ENCODE results near the gene EPHA3.

The EPHA3 gene

DNA sequence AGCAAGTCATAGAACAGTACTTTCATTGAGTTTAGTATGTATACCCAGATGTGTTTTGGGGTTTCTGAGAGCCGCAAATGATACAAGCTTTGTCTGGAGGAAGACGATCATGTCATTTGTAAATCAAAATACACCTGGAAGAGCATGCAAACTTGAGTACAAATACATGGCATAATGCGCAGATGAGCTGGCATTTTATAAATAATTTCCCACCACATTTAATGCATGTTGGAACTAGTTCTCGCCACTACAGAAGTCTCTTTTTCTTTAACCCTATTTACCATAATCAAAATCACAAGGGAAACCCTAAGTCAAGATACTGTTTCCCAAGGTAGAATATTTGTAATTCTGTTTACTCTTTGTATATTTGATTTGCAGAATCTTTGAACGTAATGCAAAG, 318.6 kb downstream of the EPHA3 start:
- no peak for DNase-seq (ENCODE audit: low read depth, low spot score)
- H3K4me3 ChIP-seq (ENCODE audit: low read depth, low read length), result no peak overlapping the region
- TF ChIP-seq, protein P1, sequence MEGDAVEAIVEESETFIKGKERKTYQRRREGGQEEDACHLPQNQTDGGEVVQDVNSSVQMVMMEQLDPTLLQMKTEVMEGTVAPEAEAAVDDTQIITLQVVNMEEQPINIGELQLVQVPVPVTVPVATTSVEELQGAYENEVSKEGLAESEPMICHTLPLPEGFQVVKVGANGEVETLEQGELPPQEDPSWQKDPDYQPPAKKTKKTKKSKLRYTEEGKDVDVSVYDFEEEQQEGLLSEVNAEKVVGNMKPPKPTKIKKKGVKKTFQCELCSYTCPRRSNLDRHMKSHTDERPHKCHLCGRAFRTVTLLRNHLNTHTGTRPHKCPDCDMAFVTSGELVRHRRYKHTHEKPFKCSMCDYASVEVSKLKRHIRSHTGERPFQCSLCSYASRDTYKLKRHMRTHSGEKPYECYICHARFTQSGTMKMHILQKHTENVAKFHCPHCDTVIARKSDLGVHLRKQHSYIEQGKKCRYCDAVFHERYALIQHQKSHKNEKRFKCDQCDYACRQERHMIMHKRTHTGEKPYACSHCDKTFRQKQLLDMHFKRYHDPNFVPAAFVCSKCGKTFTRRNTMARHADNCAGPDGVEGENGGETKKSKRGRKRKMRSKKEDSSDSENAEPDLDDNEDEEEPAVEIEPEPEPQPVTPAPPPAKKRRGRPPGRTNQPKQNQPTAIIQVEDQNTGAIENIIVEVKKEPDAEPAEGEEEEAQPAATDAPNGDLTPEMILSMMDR (IDR thresholded peaks at IDR 0.05; ENCODE audit: insufficient read depth, low read length, missing control alignments), result no peak
- ChIA-PET CTCF (interaction anchor here (0.9 kb wide), 1 partner anchor 11 kb away, joined by 3 read pairs; no protein-coding TSS in a partner anchor), POLR2A (no interaction called here)

DNA sequence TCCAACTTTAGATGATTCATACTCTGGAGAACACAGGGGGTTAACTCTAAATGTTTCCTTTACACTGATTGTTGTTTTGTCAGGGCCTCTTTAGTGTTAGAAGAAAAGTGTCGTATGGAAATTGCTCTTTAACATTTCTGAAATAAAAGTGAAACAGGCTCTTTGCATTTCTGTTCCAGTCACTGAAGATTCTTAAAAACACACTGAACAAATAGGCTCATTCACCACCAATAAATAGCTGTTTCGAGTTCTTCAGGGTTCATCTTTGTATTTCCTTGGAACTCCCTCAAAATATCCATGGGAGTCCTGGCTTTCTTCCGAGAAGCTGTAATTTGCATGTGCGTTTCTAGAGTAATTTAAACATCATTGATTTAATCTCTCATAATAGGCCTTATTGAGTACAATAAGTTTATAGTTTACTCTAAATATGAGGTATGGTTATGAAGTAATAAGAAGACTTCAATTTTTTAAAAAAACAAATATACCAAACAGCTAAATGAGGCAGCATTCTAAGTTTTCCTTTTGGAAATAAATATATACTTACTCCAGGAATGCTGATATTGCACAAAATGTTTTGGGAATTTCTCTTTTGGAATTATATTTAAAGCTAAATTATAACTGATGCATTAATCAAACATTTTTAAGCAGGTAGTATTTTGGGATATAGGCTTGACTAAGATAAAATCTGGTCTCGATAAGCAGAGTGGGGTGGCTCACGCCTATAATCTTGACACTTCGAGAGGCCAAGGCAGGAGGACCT, 327.4 kb downstream of the EPHA3 start:
- POLR2A ChIA-PET, result no interaction called here
- TF ChIP-seq, protein P1 (IDR thresholded peaks at IDR 0.05; ENCODE audit: insufficient read depth, low read length, missing control alignments), result no peak
- DNase-seq (ENCODE audit: low read depth, low spot score), result no peak
- CTCF ChIA-PET, result no interaction called here
- H3K4me3 ChIP-seq (ENCODE audit: low read depth, low read length), result no peak overlapping the region

DNA sequence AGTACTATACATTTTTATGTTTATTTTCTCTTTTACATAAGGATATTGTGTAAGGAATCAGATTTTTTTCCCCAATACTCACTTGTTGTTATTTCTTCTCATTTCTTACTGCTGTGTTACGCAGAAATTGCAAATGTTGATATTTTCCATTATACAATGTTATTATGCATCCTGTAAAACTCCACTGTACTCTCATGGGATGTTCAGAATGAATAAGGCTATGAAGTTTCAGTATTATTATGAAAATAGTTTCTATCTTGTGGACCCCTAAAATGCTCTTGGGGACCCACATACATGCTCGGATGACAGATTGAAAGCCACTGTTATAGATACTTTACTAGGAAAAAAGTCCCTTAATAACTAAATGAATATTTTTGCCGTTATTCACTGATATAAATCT, 329.4 kb downstream of the EPHA3 start:
- POLR2A ChIA-PET, result no interaction called here
- no peak overlapping the region for H3K4me3 ChIP-seq (ENCODE audit: low read depth, low read length)
- DNase-seq (ENCODE audit: low read depth, low spot score), result no peak
- CTCF ChIA-PET, result interaction anchor here (0.8 kb wide), 1 partner anchor 11 kb away, joined by 3 read pairs; no protein-coding TSS in a partner anchor
- TF ChIP-seq, protein P1 (IDR thresholded peaks at IDR 0.05; ENCODE audit: insufficient read depth, low read length, missing control alignments), result no peak

DNA sequence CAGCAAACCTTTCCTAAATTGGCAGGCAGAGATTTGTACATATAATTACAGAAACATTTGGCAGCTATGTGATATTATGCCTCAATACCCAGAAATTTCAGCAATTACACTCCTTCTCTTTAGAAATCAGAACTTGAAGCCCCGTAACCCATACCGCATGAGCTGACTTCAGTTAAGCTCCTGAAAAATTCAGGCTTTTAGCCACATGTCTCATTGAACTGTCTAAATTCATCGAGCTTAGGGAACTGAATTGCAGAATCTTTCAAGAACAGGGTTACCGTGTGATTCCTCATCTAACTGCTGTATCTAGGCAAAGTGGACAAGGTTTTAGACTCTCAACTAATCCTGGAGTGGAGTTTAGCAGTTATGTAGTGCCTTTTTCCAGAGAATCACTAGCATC, 333.0 kb downstream of the EPHA3 start:
- no peak for DNase-seq (ENCODE audit: low read depth, low spot score)
- TF ChIP-seq, protein P1 (IDR thresholded peaks at IDR 0.05; ENCODE audit: insufficient read depth, low read length, missing control alignments), result no peak
- POLR2A ChIA-PET, result no interaction called here
- H3K4me3 ChIP-seq (ENCODE audit: low read depth, low read length), result no peak overlapping the region
- CTCF ChIA-PET, result no interaction called here

DNA sequence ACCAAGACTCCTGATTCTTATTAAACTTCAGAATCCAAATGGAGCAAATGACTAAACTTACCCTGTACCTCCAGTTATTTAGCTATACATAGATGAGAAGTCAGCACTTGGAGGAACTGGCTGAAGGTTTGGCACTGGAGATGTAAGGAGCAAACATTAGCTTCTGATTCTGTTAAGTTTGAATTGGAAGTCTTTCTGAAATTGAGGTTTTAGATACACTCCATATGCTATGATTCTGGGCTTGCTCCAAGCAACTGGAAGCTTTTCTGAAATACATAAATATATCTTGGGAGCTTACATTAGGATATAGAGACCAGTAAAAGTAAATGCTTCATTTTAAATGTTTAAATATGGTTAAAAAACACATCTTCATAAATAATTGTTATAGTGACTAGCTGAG, 333.7 kb downstream of the EPHA3 start:
- no peak overlapping the region for H3K4me3 ChIP-seq (ENCODE audit: low read depth, low read length)
- CTCF ChIA-PET, result no interaction called here
- POLR2A ChIA-PET, result no interaction called here
- no peak for DNase-seq (ENCODE audit: low read depth, low spot score)
- TF ChIP-seq, protein P1 (IDR thresholded peaks at IDR 0.05; ENCODE audit: insufficient read depth, low read length, missing control alignments), result no peak

- ChIA-PET POLR2A (no interaction called here), CTCF (no interaction called here)
- DNase-seq (ENCODE audit: low read depth, low spot score), result no peak
- TF ChIP-seq, protein P1 (IDR thresholded peaks at IDR 0.05; ENCODE audit: insufficient read depth, low read length, missing control alignments), result no peak
- H3K4me3 ChIP-seq (ENCODE audit: low read depth, low read length), result no peak overlapping the region
Measured at GRCh38 chr3:89446593-89446992, 339.2 kb downstream of the EPHA3 start.

Measured in AG04449 (cell line).